CD14-positive monocyte (primary cell): ENCODE measurements around the gene AKR1D1. TPM values are rescaled to one million over a fixed set of nuclear protein-coding genes. Genes with fewer than 3 reads are reported as not detected.

Experiments
- DNase-seq, 3 donors: peaks; one replicate each; pipeline ENCODE4 v3.0.0-alpha.2; 2011 to 2022
- H2AFZ ChIP-seq: 2 replicates; pipeline ENCODE4 v1.6.0; 2012; ENCODE audit warnings: mild to moderate bottlenecking, low read depth, low read length, inconsistent platforms; ENCODE audit not compliant: insufficient read depth, poor library complexity, severe bottlenecking
- H3K27ac ChIP-seq, 2 donors: 1 replicate in 1 of 2; 2 replicates in 1 of 2; pipeline ENCODE4 v1.5.1; 2012 to 2013; ENCODE audit warnings: low read length in 2 of 2, control low read depth in 1 of 2, inconsistent platforms in 1 of 2, low read depth in 1 of 2, mild to moderate bottlenecking in 1 of 2
- H3K27me3 ChIP-seq, 2 donors: one replicate each; pipeline versions ENCODE4 v1.6.0 to v1.6.1; 2011 to 2013; ENCODE audit warnings: low read length in 2 of 2; ENCODE audit not compliant: control insufficient read depth in 2 of 2, insufficient read depth in 2 of 2
- H3K36me3 ChIP-seq, 2 donors: replicated peaks in 1 of 2; 1 replicate in 1 of 2; 2 replicates in 1 of 2; pipeline versions ENCODE4 v1.5.1 to v1.6.1; 2012 to 2013; ENCODE audit warnings: low read length in 2 of 2, control low read depth in 1 of 2, inconsistent platforms in 1 of 2, mild to moderate bottlenecking in 1 of 2; ENCODE audit not compliant: insufficient read depth in 2 of 2, control insufficient read depth in 1 of 2
- H3K4me1 ChIP-seq, 2 donors: 1 replicate in 1 of 2; 2 replicates in 1 of 2; pipeline versions ENCODE4 v1.5.1 to v1.6.1; 2012 to 2013; ENCODE audit warnings: low read length in 2 of 2, control low read depth in 1 of 2, inconsistent platforms in 1 of 2, mild to moderate bottlenecking in 1 of 2, moderate library complexity in 1 of 2; ENCODE audit not compliant: insufficient read depth in 2 of 2, control insufficient read depth in 1 of 2
- H3K4me2 ChIP-seq: replicated peaks from 2 replicates; pipeline ENCODE3; 2012; ENCODE audit warnings: low read length, moderate library complexity, mild to moderate bottlenecking; ENCODE audit not compliant: poor library complexity, severe bottlenecking; ENCODE audit errors: extremely low read depth
- H3K4me3 ChIP-seq, 3 experiments: fragments of 200-600 bp in 1 of 3; sonication (generic) in 1 of 3; replicated peaks in 1 of 3; 1 replicate in 2 of 3; 2 replicates in 1 of 3; pipeline ENCODE4 v1.5.1; 2011 to 2013; ENCODE audit warnings: low read length in 3 of 3, mild to moderate bottlenecking in 3 of 3, control low read depth in 2 of 3, low read depth in 2 of 3, inconsistent platforms in 1 of 3, moderate library complexity in 1 of 3
- H3K79me2 ChIP-seq: 2 replicates; pipeline ENCODE4 v1.6.0; 2012; ENCODE audit warnings: mild to moderate bottlenecking, control low read depth, inconsistent platforms, low read length, moderate library complexity; ENCODE audit not compliant: insufficient read depth
- H3K9ac ChIP-seq: 2 replicates; pipeline ENCODE4 v1.6.0; 2017; ENCODE audit warnings: low read length, mild to moderate bottlenecking; ENCODE audit not compliant: insufficient read depth, poor library complexity, severe bottlenecking
- H3K9me3 ChIP-seq, 2 donors: replicated peaks in 1 of 2; 1 replicate in 1 of 2; 2 replicates in 1 of 2; pipeline versions ENCODE4 v1.5.1 to v1.6.1; 2012 to 2013; ENCODE audit warnings: low read length in 2 of 2, control low read depth in 1 of 2; ENCODE audit not compliant: control insufficient read depth in 1 of 2, insufficient read depth in 1 of 2
- H4K20me1 ChIP-seq: 2 replicates; pipeline ENCODE4 v1.6.0; 2012; ENCODE audit warnings: mild to moderate bottlenecking, low read length, control low read depth, moderate library complexity; ENCODE audit not compliant: insufficient read depth
- H3K27ac Mint-ChIP-seq, 7 donors: one replicate each; pipeline ENCODE4 v1.8.0; 2020; ENCODE audit warnings: mild to moderate bottlenecking in 7 of 7, mixed read lengths in 7 of 7, moderate library complexity in 6 of 7, inconsistent platforms in 2 of 7
- H3K27me3 Mint-ChIP-seq, 3 donors: one replicate each; pipeline ENCODE4 v1.8.0; 2021 to 2022; ENCODE audit warnings: low read depth in 3 of 3, mild to moderate bottlenecking in 3 of 3, mixed read lengths in 3 of 3, moderate library complexity in 3 of 3, inconsistent platforms in 1 of 3
- H3K36me3 Mint-ChIP-seq, 2 donors: one replicate each; pipeline ENCODE4 v1.8.0; 2020; ENCODE audit warnings: mixed read lengths in 2 of 2, inconsistent platforms in 1 of 2, mild to moderate bottlenecking in 1 of 2
- H3K4me1 Mint-ChIP-seq: one replicate; pipeline ENCODE4 v1.8.0; 2020; ENCODE audit warnings: mild to moderate bottlenecking, mixed read lengths
- H3K4me3 Mint-ChIP-seq, 2 donors: one replicate each; pipeline ENCODE4 v1.8.0; 2020; ENCODE audit warnings: mild to moderate bottlenecking in 2 of 2, mixed read lengths in 2 of 2, moderate library complexity in 1 of 2
- H3K9me3 Mint-ChIP-seq, 7 donors: one replicate each; pipeline ENCODE4 v1.8.0; 2020 to 2022; ENCODE audit warnings: mixed read lengths in 7 of 7, mild to moderate bottlenecking in 6 of 7, moderate library complexity in 6 of 7, inconsistent platforms in 2 of 7
- CTCF ChIP-seq: fragments of 200-600 bp; IDR thresholded peaks from one replicate; pipeline ENCODE4 v1.8.0; 2022; ENCODE audit warnings: antibody characterized with exemption, mild to moderate bottlenecking
- WGBS: methylation state at CpG from one replicate; pipeline ENCODE4 v1.1.5; 2013; ENCODE audit warnings: missing lambda C conversion rate; ENCODE audit not compliant: insufficient coverage; 5-methylcytosine and 5-hydroxymethylcytosine counted together
- intact Hi-C, 2 donors: fragments of 100-400 bp; cut with micrococcal nuclease; formaldehyde crosslinking; loops; one replicate each; pipeline versions ENCODE4 v1.15.0 to v1.15.1; 2023
- polyA plus RNA-seq, 3 donors: library from polyadenylated mRNA; depleted of rRNA in 1 of 3; unstranded in 2 of 3; stranded (reverse) in 1 of 3; fragments of 300-500 nt in 2 of 3; fragments of >200 nt in 1 of 3; fragmentation: Illumina TruSeq in 2 of 3; gene quantifications; 1 replicate in 2 of 3; 2 replicates in 1 of 3; pipeline ENCODE4 v1.2.3, GENCODE V29; 2012 to 2021

The AKR1D1 gene
- polyA plus RNA-seq, 3 donors: not detected

DNA sequence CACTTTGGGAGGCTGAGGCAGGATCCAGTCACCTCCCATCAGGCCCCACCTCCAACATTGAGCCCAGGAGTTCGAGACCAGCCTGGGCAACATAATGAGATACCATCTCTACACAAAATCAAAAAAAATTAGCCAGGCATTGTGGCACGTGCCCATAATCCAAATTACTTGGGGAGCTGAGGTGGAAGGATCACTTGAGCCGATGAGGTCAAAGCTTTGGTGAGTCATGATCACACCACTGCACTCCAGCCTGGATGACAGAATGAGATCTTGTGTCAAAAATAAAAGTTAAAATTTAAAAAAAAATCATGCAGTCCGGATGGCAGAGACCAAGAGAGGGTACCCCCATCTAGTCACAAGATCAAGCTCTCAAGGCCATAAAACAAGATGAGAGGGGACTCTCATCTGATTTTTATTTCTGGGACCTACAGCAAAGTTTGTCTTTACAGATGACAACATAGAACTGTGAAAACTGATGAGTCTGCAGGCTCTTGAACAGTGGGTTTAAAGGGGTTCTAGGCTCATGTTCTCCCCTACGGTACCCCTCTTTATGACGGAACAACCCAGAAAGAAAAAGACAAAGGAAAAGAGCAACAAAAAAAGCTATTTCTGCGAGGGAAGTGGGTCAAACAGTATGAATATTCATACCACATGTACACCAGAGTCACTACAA, 45.4 kb upstream of the AKR1D1 start:
- Histone ChIP-seq H3K79me2 (no peaks in the 10 kb centered on the region), H4K20me1 (no peaks in the 10 kb centered on the region), H3K27ac (no peak overlapping the region), H3K36me3 (no peaks in the 10 kb centered on the region), H3K9me3 (peaks cover 11 to 14% of the 10 kb centered on the region in 2 donors), H3K4me1 (peaks cover 12 to 13% of the 10 kb centered on the region in 2 donors), H2AFZ (no peak overlapping the region), H3K4me3 (no peak overlapping the region), H3K4me2 (no peak overlapping the region), H3K27me3 (no peaks in the 10 kb centered on the region), H3K9ac (no peak overlapping the region)
- Mint-ChIP-seq H3K36me3 (no peaks in the 10 kb centered on the region), H3K4me1 (peaks cover 10% of the 10 kb centered on the region), H3K27ac (peak overlapping the region in 1 of 7 donors; percentile 39), H3K4me3 (no peak overlapping the region), H3K27me3 (peaks cover 0 to 5% (median 4%) of the 10 kb centered on the region in 3 donors), H3K9me3 (peaks cover 3 to 21% (median 10%) of the 10 kb centered on the region in 7 donors)
- no peak for TF ChIP-seq CTCF
- 80% methylated on average over 2 of the region's 7 CpGs for WGBS
- intact Hi-C loops: no loop called here
- peak in 1 of 3 donors; percentile 20 for DNase-seq

DNA sequence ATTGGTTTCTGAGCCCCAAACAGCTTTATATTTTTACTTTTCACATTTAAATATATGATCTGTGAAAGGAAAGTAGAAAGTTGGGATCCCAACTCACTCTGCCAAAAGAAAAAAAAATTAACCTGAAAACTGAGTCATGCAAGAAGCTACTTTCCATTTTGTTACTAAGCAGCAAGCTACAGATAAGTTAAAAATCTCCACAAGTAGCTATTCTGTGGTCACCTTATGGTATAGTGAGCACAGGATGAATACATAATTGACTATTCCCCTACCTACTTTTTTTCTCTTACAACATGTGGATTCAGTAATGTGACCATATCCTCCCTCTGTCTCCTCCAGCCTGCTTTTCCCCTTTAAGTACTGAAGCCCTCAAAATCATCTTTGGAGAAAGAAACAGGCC, 44.1 kb upstream of the AKR1D1 start:
- H3K27ac ChIP-seq: no peak overlapping the region
- Mint-ChIP-seq H3K36me3 (no peaks in the 10 kb centered on the region), H3K9me3 (peaks cover 10 to 31% (median 17%) of the 10 kb centered on the region in 7 donors), H3K27ac (no peak overlapping the region), H3K4me1 (peaks cover 8% of the 10 kb centered on the region), H3K27me3 (peaks cover 0 to 3% (median 2%) of the 10 kb centered on the region in 3 donors), H3K4me3 (no peak overlapping the region)
- no peak for TF ChIP-seq CTCF
- H4K20me1 ChIP-seq: no peaks in the 10 kb centered on the region
- no peaks in the 10 kb centered on the region for H3K36me3 ChIP-seq
- H3K9ac ChIP-seq: no peak overlapping the region
- no peak overlapping the region for H2AFZ ChIP-seq
- no peak overlapping the region for H3K4me3 ChIP-seq
- H3K9me3 ChIP-seq: peaks cover 21% of the 10 kb centered on the region in 2 donors
- no peak overlapping the region for H3K4me2 ChIP-seq
- no peaks in the 10 kb centered on the region for H3K27me3 ChIP-seq
- H3K4me1 ChIP-seq: peaks cover 12 to 13% of the 10 kb centered on the region in 2 donors
- intact Hi-C loops: no loop called here
- no peak for DNase-seq
- H3K79me2 ChIP-seq: no peaks in the 10 kb centered on the region
